Neutrophil (primary cell): ENCODE measurements around the gene HNF1B.

Experiments
- H3K27ac ChIP-seq: fragments of 200-600 bp; sonication (generic); 2 replicates; pipeline ENCODE4 v1.5.1; 2016; ENCODE audit warnings: mild to moderate bottlenecking, moderate library complexity
- H3K27me3 ChIP-seq: fragments of 200-600 bp; sonication (generic); 2 replicates; pipeline ENCODE4 v1.6.0; 2016; ENCODE audit warnings: mild to moderate bottlenecking
- H3K36me3 ChIP-seq: fragments of 200-600 bp; sonication (generic); 2 replicates; pipeline ENCODE4 v1.5.1; 2017
- H3K4me1 ChIP-seq, 2 experiments: fragments of 200-600 bp in 1 of 2; sonication (generic) in 1 of 2; 1 replicate in 1 of 2; 2 replicates in 1 of 2; pipeline versions ENCODE4 v1.5.1 to v1.6.1; 2013 to 2016; ENCODE audit warnings: low read depth in 1 of 2, low read length in 1 of 2, mild to moderate bottlenecking in 1 of 2, moderate library complexity in 1 of 2; ENCODE audit not compliant: control insufficient read depth in 1 of 2, insufficient read depth in 1 of 2
- H3K4me3 ChIP-seq, 2 experiments: fragments of 200-600 bp in 1 of 2; sonication (generic) in 1 of 2; 1 replicate in 1 of 2; 2 replicates in 1 of 2; pipeline ENCODE4 v1.5.1; 2013 to 2016; ENCODE audit warnings: low read depth in 1 of 2, low read length in 1 of 2, mild to moderate bottlenecking in 1 of 2, moderate library complexity in 1 of 2
- H3K9me3 ChIP-seq: fragments of 200-600 bp; sonication (generic); 2 replicates; pipeline ENCODE4 v1.5.1; 2016
- CTCF ChIP-seq: fragments of 200-600 bp; sonication (generic); IDR thresholded peaks from 2 replicates; pipeline ENCODE4 v1.5.1; 2016; ENCODE audit warnings: antibody characterized with exemption

The HNF1B gene

GRCh38 chr17:37726248-37726647, 18.6 kb downstream of the HNF1B start:
- no peak overlapping the region for H3K27ac ChIP-seq
- H3K9me3 ChIP-seq, result no peaks in the 10 kb centered on the region
- H3K27me3 ChIP-seq, result peaks cover 1% of the 10 kb centered on the region
- peaks cover 0 to 4% of the 10 kb centered on the region in 2 experiments for H3K4me1 ChIP-seq
- H3K36me3 ChIP-seq, result no peaks in the 10 kb centered on the region
- H3K4me3 ChIP-seq, result no peak overlapping the region
- no peak for TF ChIP-seq CTCF

- H3K36me3 ChIP-seq, result no peaks in the 10 kb centered on the region
- TF ChIP-seq CTCF, result no peak
- no peaks in the 10 kb centered on the region for H3K9me3 ChIP-seq
- no peak overlapping the region for H3K4me3 ChIP-seq
- H3K27me3 ChIP-seq, result peaks cover 7% of the 10 kb centered on the region
- no peak overlapping the region for H3K27ac ChIP-seq
- H3K4me1 ChIP-seq, result peaks cover 0 to 4% of the 10 kb centered on the region in 2 experiments
These were observed 19.2 kb downstream of the HNF1B start for GRCh38 chr17:37725601-37726146.

GRCh38 chr17:37725021-37725595, 19.8 kb downstream of the HNF1B start:
- Histone ChIP-seq H3K9me3 (no peaks in the 10 kb centered on the region), H3K27ac (no peak overlapping the region), H3K4me1 (peaks cover 0 to 4% of the 10 kb centered on the region in 2 experiments), H3K4me3 (no peak overlapping the region), H3K36me3 (no peaks in the 10 kb centered on the region), H3K27me3 (peaks cover 7% of the 10 kb centered on the region)
- TF ChIP-seq CTCF, result no peak

- H3K4me3 ChIP-seq, result no peak overlapping the region
- peaks cover 35% of the 10 kb centered on the region for H3K27me3 ChIP-seq
- H3K4me1 ChIP-seq, result peaks cover 0 to 4% of the 10 kb centered on the region in 2 experiments
- no peaks in the 10 kb centered on the region for H3K9me3 ChIP-seq
- no peak for TF ChIP-seq CTCF
- H3K36me3 ChIP-seq, result no peaks in the 10 kb centered on the region
- no peak overlapping the region for H3K27ac ChIP-seq
These were observed 23.9 kb downstream of the HNF1B start for GRCh38 chr17:37720989-37721388.

- Histone ChIP-seq H3K36me3 (no peaks in the 10 kb centered on the region), H3K27ac (no peak overlapping the region), H3K4me3 (no peak overlapping the region), H3K4me1 (peaks cover 0 to 4% of the 10 kb centered on the region in 2 experiments), H3K27me3 (peaks cover 46% of the 10 kb centered on the region), H3K9me3 (no peaks in the 10 kb centered on the region)
- no peak for TF ChIP-seq CTCF
These were observed 25.0 kb downstream of the HNF1B start for GRCh38 chr17:37719866-37720265.
